ENCODE results near the gene LENG8.

DNA sequence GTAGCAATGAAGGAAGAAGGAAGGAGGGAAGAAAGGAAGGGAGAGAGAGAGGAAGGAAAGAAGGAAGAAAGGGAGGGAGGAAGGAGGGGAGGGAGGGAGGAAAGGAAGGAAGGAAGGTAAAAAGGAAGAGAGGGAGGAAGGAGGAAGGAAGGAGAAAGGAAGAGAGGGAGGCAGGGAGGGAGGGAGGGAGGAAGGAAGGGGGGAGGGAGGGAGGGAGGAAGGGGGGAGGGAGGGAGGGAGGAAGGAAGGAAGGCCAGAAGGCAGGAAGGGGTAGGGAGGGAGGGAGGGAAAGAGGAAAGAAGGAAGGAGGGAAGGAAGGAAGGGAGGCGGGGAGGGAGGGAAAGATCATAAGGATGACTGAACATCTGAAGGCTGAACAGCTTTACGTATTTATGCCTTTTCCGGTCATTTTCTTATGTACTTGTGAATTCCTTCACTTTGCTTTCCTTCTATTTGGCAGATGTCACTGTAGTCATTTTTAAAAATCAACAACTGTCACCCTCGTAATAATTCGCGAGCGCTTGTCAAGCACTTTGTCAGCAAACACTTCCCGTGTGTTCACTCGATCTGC lies 40.5 kb upstream of the LENG8 start:
- no peak for TF ChIP-seq LCORL (IDR thresholded peaks at IDR 0.05)
- TF ChIP-seq LCORL (CRISPR knock-in tag; IDR thresholded peaks at IDR 0.05) = no peak
- no peak for TF ChIP-seq ZBTB21 (CRISPR knock-in tag; IDR thresholded peaks at IDR 0.05)
- TF ChIP-seq, protein P1, sequence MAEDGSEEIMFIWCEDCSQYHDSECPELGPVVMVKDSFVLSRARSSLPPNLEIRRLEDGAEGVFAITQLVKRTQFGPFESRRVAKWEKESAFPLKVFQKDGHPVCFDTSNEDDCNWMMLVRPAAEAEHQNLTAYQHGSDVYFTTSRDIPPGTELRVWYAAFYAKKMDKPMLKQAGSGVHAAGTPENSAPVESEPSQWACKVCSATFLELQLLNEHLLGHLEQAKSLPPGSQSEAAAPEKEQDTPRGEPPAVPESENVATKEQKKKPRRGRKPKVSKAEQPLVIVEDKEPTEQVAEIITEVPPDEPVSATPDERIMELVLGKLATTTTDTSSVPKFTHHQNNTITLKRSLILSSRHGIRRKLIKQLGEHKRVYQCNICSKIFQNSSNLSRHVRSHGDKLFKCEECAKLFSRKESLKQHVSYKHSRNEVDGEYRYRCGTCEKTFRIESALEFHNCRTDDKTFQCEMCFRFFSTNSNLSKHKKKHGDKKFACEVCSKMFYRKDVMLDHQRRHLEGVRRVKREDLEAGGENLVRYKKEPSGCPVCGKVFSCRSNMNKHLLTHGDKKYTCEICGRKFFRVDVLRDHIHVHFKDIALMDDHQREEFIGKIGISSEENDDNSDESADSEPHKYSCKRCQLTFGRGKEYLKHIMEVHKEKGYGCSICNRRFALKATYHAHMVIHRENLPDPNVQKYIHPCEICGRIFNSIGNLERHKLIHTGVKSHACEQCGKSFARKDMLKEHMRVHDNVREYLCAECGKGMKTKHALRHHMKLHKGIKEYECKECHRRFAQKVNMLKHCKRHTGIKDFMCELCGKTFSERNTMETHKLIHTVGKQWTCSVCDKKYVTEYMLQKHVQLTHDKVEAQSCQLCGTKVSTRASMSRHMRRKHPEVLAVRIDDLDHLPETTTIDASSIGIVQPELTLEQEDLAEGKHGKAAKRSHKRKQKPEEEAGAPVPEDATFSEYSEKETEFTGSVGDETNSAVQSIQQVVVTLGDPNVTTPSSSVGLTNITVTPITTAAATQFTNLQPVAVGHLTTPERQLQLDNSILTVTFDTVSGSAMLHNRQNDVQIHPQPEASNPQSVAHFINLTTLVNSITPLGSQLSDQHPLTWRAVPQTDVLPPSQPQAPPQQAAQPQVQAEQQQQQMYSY (CRISPR knock-in tag; IDR thresholded peaks at IDR 0.05) = no peak
- no peak for TF ChIP-seq FOXM1 (CRISPR knock-in tag; IDR thresholded peaks at IDR 0.05)
- TF ChIP-seq ZSCAN31 (CRISPR knock-in tag; IDR thresholded peaks at IDR 0.05; ENCODE audit: low read depth) = no peak
- TF ChIP-seq ZNF670 (CRISPR knock-in tag; IDR thresholded peaks at IDR 0.05; ENCODE audit: borderline replicate concordance) = no peak
- TF ChIP-seq, protein P2, sequence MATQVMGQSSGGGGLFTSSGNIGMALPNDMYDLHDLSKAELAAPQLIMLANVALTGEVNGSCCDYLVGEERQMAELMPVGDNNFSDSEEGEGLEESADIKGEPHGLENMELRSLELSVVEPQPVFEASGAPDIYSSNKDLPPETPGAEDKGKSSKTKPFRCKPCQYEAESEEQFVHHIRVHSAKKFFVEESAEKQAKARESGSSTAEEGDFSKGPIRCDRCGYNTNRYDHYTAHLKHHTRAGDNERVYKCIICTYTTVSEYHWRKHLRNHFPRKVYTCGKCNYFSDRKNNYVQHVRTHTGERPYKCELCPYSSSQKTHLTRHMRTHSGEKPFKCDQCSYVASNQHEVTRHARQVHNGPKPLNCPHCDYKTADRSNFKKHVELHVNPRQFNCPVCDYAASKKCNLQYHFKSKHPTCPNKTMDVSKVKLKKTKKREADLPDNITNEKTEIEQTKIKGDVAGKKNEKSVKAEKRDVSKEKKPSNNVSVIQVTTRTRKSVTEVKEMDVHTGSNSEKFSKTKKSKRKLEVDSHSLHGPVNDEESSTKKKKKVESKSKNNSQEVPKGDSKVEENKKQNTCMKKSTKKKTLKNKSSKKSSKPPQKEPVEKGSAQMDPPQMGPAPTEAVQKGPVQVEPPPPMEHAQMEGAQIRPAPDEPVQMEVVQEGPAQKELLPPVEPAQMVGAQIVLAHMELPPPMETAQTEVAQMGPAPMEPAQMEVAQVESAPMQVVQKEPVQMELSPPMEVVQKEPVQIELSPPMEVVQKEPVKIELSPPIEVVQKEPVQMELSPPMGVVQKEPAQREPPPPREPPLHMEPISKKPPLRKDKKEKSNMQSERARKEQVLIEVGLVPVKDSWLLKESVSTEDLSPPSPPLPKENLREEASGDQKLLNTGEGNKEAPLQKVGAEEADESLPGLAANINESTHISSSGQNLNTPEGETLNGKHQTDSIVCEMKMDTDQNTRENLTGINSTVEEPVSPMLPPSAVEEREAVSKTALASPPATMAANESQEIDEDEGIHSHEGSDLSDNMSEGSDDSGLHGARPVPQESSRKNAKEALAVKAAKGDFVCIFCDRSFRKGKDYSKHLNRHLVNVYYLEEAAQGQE (IDR thresholded peaks at IDR 0.05; ENCODE audit: borderline replicate concordance in 1 of 2, low read depth in 1 of 2, low read length in 2 of 2) = no peak
- TF ChIP-seq, protein P3, sequence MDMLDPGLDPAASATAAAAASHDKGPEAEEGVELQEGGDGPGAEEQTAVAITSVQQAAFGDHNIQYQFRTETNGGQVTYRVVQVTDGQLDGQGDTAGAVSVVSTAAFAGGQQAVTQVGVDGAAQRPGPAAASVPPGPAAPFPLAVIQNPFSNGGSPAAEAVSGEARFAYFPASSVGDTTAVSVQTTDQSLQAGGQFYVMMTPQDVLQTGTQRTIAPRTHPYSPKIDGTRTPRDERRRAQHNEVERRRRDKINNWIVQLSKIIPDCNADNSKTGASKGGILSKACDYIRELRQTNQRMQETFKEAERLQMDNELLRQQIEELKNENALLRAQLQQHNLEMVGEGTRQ (IDR thresholded peaks at IDR 0.05; ENCODE audit: low read depth, low read length) = no peak
- TF ChIP-seq, protein P3 (CRISPR knock-in tag; IDR thresholded peaks at IDR 0.05; ENCODE audit: borderline replicate concordance) = no peak
- no peak for TF ChIP-seq TCF7L2 (IDR thresholded peaks at IDR 0.05; ENCODE audit: low read depth, low read length)

Data from HepG2 (cell line).